ENCODE measurements around the gene FXN. TPM values are rescaled to one million over a fixed set of nuclear protein-coding genes. Genes with fewer than 3 reads are reported as not detected.

FXN gene
- total RNA-seq, 1 experiment from 2014 or later = 24.1 TPM

GRCh38 chr9:68995776-68996175, 39.8 kb upstream of the FXN start:
- POLR2A ChIA-PET = no interaction called here
- CTCF ChIA-PET = no interaction called here
- RAD21 ChIA-PET (ENCODE audit: low non-redundant PET in 1 of 2, low total read pairs in 2 of 2, uncharacterized antibody in 2 of 2, unreplicated experiment in 2 of 2) = no interaction called here
- no peak overlapping the region for H3K9ac ChIP-seq (ENCODE audit: low read length)
- H3K4me3 ChIP-seq (replicated peaks in 1 of 2; ENCODE audit: low read depth in 1 of 2, low read length in 2 of 2) = no peak overlapping the region
- no peaks in the 10 kb centered on the region for H3K79me2 ChIP-seq (ENCODE audit: insufficient read depth, low read length)
- DNase-seq (ENCODE audit: low read depth, low spot score) (no peak), ATAC-seq (no peak)
- no peak overlapping the region for H3K27ac ChIP-seq (ENCODE audit: low read depth, low read length)
- intact Hi-C loops (cut with micrococcal nuclease) = loop anchor here (10.0 kb wide), 1 partner anchor 241 kb away; no protein-coding TSS in a partner anchor
- 0 out of 2 replicates have a peak, but pooled peaks cover 7% of the 10 kb centered on the region for H3K27me3 ChIP-seq (ENCODE audit: insufficient read depth, low read length)
- no peaks in the 10 kb centered on the region for H3K36me3 ChIP-seq (ENCODE audit: control insufficient read depth in 1 of 2, insufficient read depth in 2 of 2, low read length in 2 of 2)
- no peaks in the 10 kb centered on the region for H3K4me1 ChIP-seq (ENCODE audit: control insufficient read depth in 1 of 2, insufficient read depth in 2 of 2, low read length in 2 of 2)
- H2AFZ ChIP-seq (ENCODE audit: low read depth, low read length, poor library complexity, severe bottlenecking) = no peak overlapping the region
- no TSS peak for BruUV-seq (replicated peaks)
- H3K9me2 ChIP-seq (ENCODE audit: insufficient read depth) = no peaks in the 10 kb centered on the region
- TF ChIP-seq MAX (IDR thresholded peaks at IDR 0.05) = no peak
- TF ChIP-seq CTCF (IDR thresholded peaks at IDR 0.05 in 2 of 3, conservative IDR thresholded peaks at IDR 0.05 in 1 of 3; ENCODE audit: borderline replicate concordance in 1 of 3, insufficient read depth in 1 of 3, low read depth in 2 of 3, low read length in 2 of 3) = no peak
- TF ChIP-seq ELF1 (IDR thresholded peaks at IDR 0.05; ENCODE audit: borderline replicate concordance, low read depth) = no peak
- no peak for TF ChIP-seq SP1 (IDR thresholded peaks at IDR 0.05; ENCODE audit: low read depth)
- TF ChIP-seq POLR2AphosphoS5 (IDR thresholded peaks at IDR 0.05; ENCODE audit: low read depth, low read length) = no peak
- TF ChIP-seq FOSL1 (IDR thresholded peaks at IDR 0.05; ENCODE audit: low read depth) = no peak
- TF ChIP-seq EZH2phosphoT487 (IDR thresholded peaks at IDR 0.05; ENCODE audit: borderline replicate concordance) = no peak
- no peak for TF ChIP-seq JUND (IDR thresholded peaks at IDR 0.05)
- TF ChIP-seq SIN3A (IDR thresholded peaks at IDR 0.05; ENCODE audit: low read depth) = no peak
- TF ChIP-seq CBX3 (IDR thresholded peaks at IDR 0.05; ENCODE audit: low read depth) = no peak
- no peak for TF ChIP-seq ATF3 (IDR thresholded peaks at IDR 0.05)
- TF ChIP-seq TCF7L2 (IDR thresholded peaks at IDR 0.05; ENCODE audit: borderline replicate concordance, extremely low read depth, insufficient read depth, insufficient read length) = no peak
- TF ChIP-seq RAD21 (IDR thresholded peaks at IDR 0.05; ENCODE audit: low read depth) = no peak
- TF ChIP-seq EZH2 (IDR thresholded peaks at IDR 0.05) = no peak
- no peak for TF ChIP-seq ZNF274 (IDR thresholded peaks at IDR 0.05; ENCODE audit: low read depth, low read length)
- TF ChIP-seq POLR2A (IDR thresholded peaks at IDR 0.05; ENCODE audit: borderline replicate concordance, extremely low read depth, insufficient read depth, insufficient read length) = no peak
- TF ChIP-seq EGR1 (IDR thresholded peaks at IDR 0.05; ENCODE audit: low read depth) = no peak
- TF ChIP-seq SRF (IDR thresholded peaks at IDR 0.05; ENCODE audit: low read depth) = no peak
- no peak for TF ChIP-seq CEBPB (IDR thresholded peaks at IDR 0.05; ENCODE audit: low read depth)
- no peak for TF ChIP-seq ZFX (IDR thresholded peaks at IDR 0.05)
- no peaks in the 10 kb centered on the region for H3K9me3 ChIP-seq (ENCODE audit: control insufficient read depth in 1 of 2, insufficient read depth in 1 of 2, low read depth in 1 of 2, low read length in 2 of 2)
- no peaks in the 10 kb centered on the region for H4K20me1 ChIP-seq (ENCODE audit: insufficient read depth)
- H3K4me2 ChIP-seq (ENCODE audit: low read length) = no peak overlapping the region

All from HCT116 (cell line).